A673 (cell line): ENCODE measurements around the gene CHST6. TPM values are rescaled to one million over a fixed set of nuclear protein-coding genes. Genes with fewer than 3 reads are reported as not detected.

Experiments used
- BruUV-seq: library from RNA; stranded (reverse); fragments of 400-500 nt; replicated peaks from 2 replicates; lab custom pipeline; 2021; lab: Mats Ljungman, UMichigan
- CTCF ChIA-PET: fragments of 300-600 bp; sonication (Branson Sonifier 250); formaldehyde crosslinking; loops from one replicate; lab custom pipeline; 2022; ENCODE audit warnings: antibody characterized with exemption; lab: Charles Lee
- POLR2A ChIA-PET: fragments of 300-600 bp; sonication (Branson Sonifier 250); formaldehyde crosslinking; loops from one replicate; lab custom pipeline; 2022; ENCODE audit warnings: antibody characterized with exemption; ENCODE audit not compliant: low non-redundant PET; lab: Charles Lee
- DNase-seq: peaks from one replicate; pipeline ENCODE4 v3.0.0-alpha.2; 2015; ENCODE audit warnings: low spot score
- H3K27ac ChIP-seq: fragments of 200-600 bp; sonication (generic); 2 replicates; pipeline ENCODE4 v1.5.1; 2016; ENCODE audit warnings: mixed run types, low read depth, mild to moderate bottlenecking, mixed read lengths, antibody characterized with exemption, low read length; ENCODE audit not compliant: poor library complexity, severe bottlenecking
- H3K27me3 ChIP-seq: fragments of 200-600 bp; sonication (generic); replicated peaks from 2 replicates; pipeline ENCODE4 v1.6.1; 2017; ENCODE audit warnings: mixed run types, low read depth, mild to moderate bottlenecking, mixed read lengths, antibody characterized with exemption, low read length; ENCODE audit not compliant: insufficient read depth, poor library complexity
- H3K36me3 ChIP-seq: fragments of 200-600 bp; sonication (generic); 2 replicates; pipeline ENCODE4 v1.6.1; 2016; ENCODE audit warnings: mixed run types, mild to moderate bottlenecking, mixed read lengths, antibody characterized with exemption, low read length; ENCODE audit not compliant: insufficient read depth, poor library complexity, severe bottlenecking
- H3K4me1 ChIP-seq: fragments of 200-600 bp; sonication (generic); 2 replicates; pipeline ENCODE4 v1.6.1; 2017; ENCODE audit warnings: mixed run types, mild to moderate bottlenecking, mixed read lengths, antibody characterized with exemption, low read length; ENCODE audit not compliant: insufficient read depth, poor library complexity, severe bottlenecking
- H3K4me3 ChIP-seq: fragments of 200-600 bp; sonication (generic); 2 replicates; pipeline ENCODE4 v1.5.1; 2016; ENCODE audit warnings: low read depth, mixed run types, mild to moderate bottlenecking, mixed read lengths, low read length; ENCODE audit not compliant: poor library complexity, severe bottlenecking
- H3K9me3 ChIP-seq: fragments of 200-600 bp; sonication (generic); 2 replicates; pipeline ENCODE4 v1.6.1; 2016; ENCODE audit warnings: mixed run types, low read depth, mild to moderate bottlenecking, mixed read lengths, antibody characterized with exemption, low read length; ENCODE audit not compliant: poor library complexity, severe bottlenecking
- EZH2 ChIP-seq: fragments of 200-600 bp; sonication (generic); IDR thresholded peaks from 2 replicates; pipeline ENCODE4 v1.6.1; 2017; ENCODE audit warnings: borderline replicate concordance, low read depth, mild to moderate bottlenecking, mixed read lengths, antibody characterized with exemption, low read length; ENCODE audit not compliant: poor library complexity, severe bottlenecking
- intact Hi-C: fragments of 100-400 bp; cut with micrococcal nuclease; formaldehyde crosslinking; loops from one replicate; pipeline ENCODE4 v1.10.0; 2022; ENCODE audit not compliant: unreplicated experiment
- total RNA-seq: library from RNA; stranded (reverse); gene quantifications from 2 replicates; pipeline ENCODE4 v1.2.3, GENCODE V29; 2021
- TF ChIP-seq, protein P1 (sequence below): fragments of 300-800, 200-600 bp; sonication (generic); conservative IDR thresholded peaks from 2 replicates; pipeline ENCODE4 v1.5.1; 2017; ENCODE audit warnings: low read depth, mild to moderate bottlenecking, antibody characterized with exemption, low read length, moderate library complexity, mixed read lengths

The CHST6 gene
- total RNA-seq, 1 experiment from 2014 or later, result 5.0 TPM

DNA sequence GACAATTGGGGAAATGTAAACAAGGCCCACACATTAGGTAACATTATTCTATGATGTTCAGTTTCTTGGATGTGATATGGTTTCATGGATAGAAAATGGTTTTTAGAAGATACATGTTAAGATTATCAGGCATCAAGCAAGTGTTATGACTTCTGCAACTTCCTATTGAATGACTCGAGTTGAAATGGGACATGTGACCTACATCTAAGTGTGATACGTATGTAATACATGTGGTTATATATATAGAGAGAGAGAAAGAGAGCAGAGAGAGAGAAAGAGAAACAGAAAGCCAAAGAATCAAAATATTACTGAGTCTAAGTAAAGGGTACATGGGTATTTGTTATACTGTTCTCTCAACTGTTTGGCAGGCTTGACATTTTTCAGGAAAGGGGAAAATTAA, 32.4 kb downstream of the CHST6 start:
- no TSS peak for BruUV-seq
- intact Hi-C loops, result no loop called here

DNA sequence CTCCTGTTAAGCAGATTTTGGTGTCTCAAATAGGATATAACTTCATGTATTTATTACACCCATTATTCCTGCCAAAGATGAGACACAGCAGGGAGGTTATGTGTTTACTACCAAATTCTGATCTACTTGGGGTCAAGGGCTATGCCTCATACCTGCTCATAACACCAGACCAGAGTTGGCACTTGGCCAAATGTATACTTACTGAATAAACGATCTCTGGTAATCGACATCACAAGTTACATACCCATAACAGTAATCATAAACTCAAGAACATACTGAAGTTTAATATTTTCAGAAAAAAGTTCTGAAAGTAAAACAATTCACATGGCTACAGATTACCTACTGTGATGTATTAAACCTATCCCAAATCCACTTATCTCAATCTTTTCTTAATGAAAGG, 33.7 kb downstream of the CHST6 start:
- H3K9me3 ChIP-seq, result no peaks in the 10 kb centered on the region
- DNase-seq, result no peak
- H3K36me3 ChIP-seq, result no peaks in the 10 kb centered on the region
- no peak overlapping the region for H3K27ac ChIP-seq
- H3K4me3 ChIP-seq, result no peak overlapping the region
- no TSS peak for BruUV-seq
- intact Hi-C loops, result no loop called here
- peaks cover 2% of the 10 kb centered on the region for H3K4me1 ChIP-seq
- TF ChIP-seq, protein P1, sequence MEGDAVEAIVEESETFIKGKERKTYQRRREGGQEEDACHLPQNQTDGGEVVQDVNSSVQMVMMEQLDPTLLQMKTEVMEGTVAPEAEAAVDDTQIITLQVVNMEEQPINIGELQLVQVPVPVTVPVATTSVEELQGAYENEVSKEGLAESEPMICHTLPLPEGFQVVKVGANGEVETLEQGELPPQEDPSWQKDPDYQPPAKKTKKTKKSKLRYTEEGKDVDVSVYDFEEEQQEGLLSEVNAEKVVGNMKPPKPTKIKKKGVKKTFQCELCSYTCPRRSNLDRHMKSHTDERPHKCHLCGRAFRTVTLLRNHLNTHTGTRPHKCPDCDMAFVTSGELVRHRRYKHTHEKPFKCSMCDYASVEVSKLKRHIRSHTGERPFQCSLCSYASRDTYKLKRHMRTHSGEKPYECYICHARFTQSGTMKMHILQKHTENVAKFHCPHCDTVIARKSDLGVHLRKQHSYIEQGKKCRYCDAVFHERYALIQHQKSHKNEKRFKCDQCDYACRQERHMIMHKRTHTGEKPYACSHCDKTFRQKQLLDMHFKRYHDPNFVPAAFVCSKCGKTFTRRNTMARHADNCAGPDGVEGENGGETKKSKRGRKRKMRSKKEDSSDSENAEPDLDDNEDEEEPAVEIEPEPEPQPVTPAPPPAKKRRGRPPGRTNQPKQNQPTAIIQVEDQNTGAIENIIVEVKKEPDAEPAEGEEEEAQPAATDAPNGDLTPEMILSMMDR, result no peak
- no peak for TF ChIP-seq EZH2
- no peaks in the 10 kb centered on the region for H3K27me3 ChIP-seq
- POLR2A ChIA-PET, result no interaction called here
- CTCF ChIA-PET, result no interaction called here

More for the DNA sequence above, 32.4 kb downstream of the CHST6 start:
- TF ChIP-seq, protein P1, result no peak
- no peak for TF ChIP-seq EZH2
- peak overlapping the region; percentile 76 for H3K4me3 ChIP-seq
- no peaks in the 10 kb centered on the region for H3K9me3 ChIP-seq
- H3K4me1 ChIP-seq, result peaks cover 2% of the 10 kb centered on the region
- CTCF ChIA-PET, result no interaction called here
- H3K27ac ChIP-seq, result no peak overlapping the region
- H3K27me3 ChIP-seq, result no peaks in the 10 kb centered on the region
- no peak for DNase-seq
- H3K36me3 ChIP-seq, result no peaks in the 10 kb centered on the region
- POLR2A ChIA-PET, result no interaction called here

DNA sequence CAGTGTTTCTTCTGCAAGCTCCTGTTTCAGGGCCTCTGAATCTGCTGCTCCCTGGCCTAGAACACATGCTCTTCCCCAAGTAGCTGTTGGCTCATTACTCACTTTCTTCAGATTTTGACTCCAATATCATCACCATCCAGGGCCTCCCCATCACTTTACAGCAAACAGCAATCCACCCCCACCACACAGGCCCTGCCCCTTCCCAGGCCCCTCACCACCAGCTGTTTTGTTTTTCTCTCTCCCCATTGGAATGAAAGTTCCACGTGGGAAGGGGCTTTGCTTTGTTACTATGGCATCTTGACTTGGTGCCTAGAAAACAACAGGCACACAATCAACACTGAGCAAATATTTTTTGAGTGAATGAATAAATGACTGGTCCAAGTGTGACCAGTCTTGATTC, 34.8 kb downstream of the CHST6 start:
- no peaks in the 10 kb centered on the region for H3K36me3 ChIP-seq
- ChIA-PET POLR2A (no interaction called here), CTCF (no interaction called here)
- no TSS peak for BruUV-seq
- H3K4me1 ChIP-seq, result peaks cover 6% of the 10 kb centered on the region
- intact Hi-C loops, result no loop called here
- no peaks in the 10 kb centered on the region for H3K9me3 ChIP-seq
- no peak overlapping the region for H3K27ac ChIP-seq
- no peak for DNase-seq
- no peaks in the 10 kb centered on the region for H3K27me3 ChIP-seq
- H3K4me3 ChIP-seq, result no peak overlapping the region
- no peak for TF ChIP-seq EZH2
- TF ChIP-seq, protein P1, result no peak
